ENCODE measurements around the gene ARL14EPL. TPM values are rescaled to one million over a fixed set of nuclear protein-coding genes. Genes with fewer than 3 reads are reported as not detected.
"Not testable (repeated sequence)": the region's sequence is repeated elsewhere in the genome, so short reads cannot be mapped to it uniquely, and the experiment has no call there.

The ARL14EPL gene
- total and polyA plus RNA-seq, 2 donors (not counting 3 experiments of a cell fraction or from before 2014, with no cell fraction given) = 0.10 to 0.58 TPM

GRCh38 chr5:116084871-116085715 lies 52.8 kb downstream of the ARL14EPL start, which contains the start of gene COMMD10:
Gene COMMD10 (plus strand): TSS chr5:116085025.
- Histone ChIP-seq H2AFZ (ENCODE audit: low read depth, low read length) (peak within 1 kb of the TSS; percentile 65), H3K4me2 (ENCODE audit: insufficient read depth, low read length) (peak within 1 kb of the TSS; percentile 94), H3K79me2 (ENCODE audit: control insufficient read depth, insufficient read depth, low read length) (peaks cover 27% of the 10 kb centered on the region), H4K20me1 (replicated peaks; ENCODE audit: control insufficient read depth, extremely low read depth, insufficient read depth, low read length) (no peaks in the 10 kb centered on the region), H3K27me3 (ENCODE audit: control insufficient read depth in 2 of 2, insufficient read depth in 2 of 2, low read length in 2 of 2) (no peaks in the 10 kb centered on the region), H3K9ac (replicated peaks; ENCODE audit: extremely low read depth, insufficient read depth, low read length) (peak within 1 kb of the TSS; percentile 52), H3K27ac (ENCODE audit: insufficient read depth, low read depth, low read length) (peak within 1 kb of the TSS; percentile 66), H3K9me3 (replicated peaks; ENCODE audit: control insufficient read depth, insufficient read depth, low read length) (no peaks in the 10 kb centered on the region), H3K4me3 (replicated peaks in 1 of 3; ENCODE audit: insufficient read depth in 1 of 3, low read depth in 1 of 3, low read length in 3 of 3) (peak within 1 kb of the TSS; percentile 65 to 90 (median 82)), H3K36me3 (ENCODE audit: control insufficient read depth in 2 of 2, extremely low read depth in 1 of 2, insufficient read depth in 2 of 2, low read length in 2 of 2) (no peaks in the 10 kb centered on the region), H3K4me1 (ENCODE audit: control insufficient read depth, extremely low read depth, insufficient read depth, low read length) (peaks cover 11% of the 10 kb centered on the region), H3K9me1 (replicated peaks; ENCODE audit: control insufficient read depth, extremely low read depth, insufficient read depth, low read length) (no peaks in the 10 kb centered on the region)
- peak; percentile 74 for FAIRE-seq
- BruUV-seq (replicated peaks) = no TSS peak
- ChIA-PET CTCF (interaction anchor here (0.8 to 1.5 kb wide), 3 partner anchors 15 to 187 kb away, joined by 3 to 4 read pairs (median 3); no protein-coding TSS in a partner anchor), POLR2A (interaction anchor here (1.6 kb wide), 1 partner anchor 243 kb away, joined by 3 read pairs; no protein-coding TSS in a partner anchor)
- TF ChIP-seq FOS (IDR thresholded peaks at IDR 0.05; ENCODE audit: borderline replicate concordance, insufficient read depth, low read length) = no peak
- TF ChIP-seq JUN (IDR thresholded peaks at IDR 0.05; ENCODE audit: borderline replicate concordance, insufficient read depth, insufficient read length, low read depth) = no peak
- TF ChIP-seq MAX (IDR thresholded peaks at IDR 0.05; ENCODE audit: insufficient read depth, insufficient read length) = peak; percentile 36
- TF ChIP-seq POLR2AphosphoS5 (IDR thresholded peaks at IDR 0.05; ENCODE audit: insufficient read depth, low read depth, low read length) = peak; percentile 71
- TF ChIP-seq MYC (IDR thresholded peaks at IDR 0.05; ENCODE audit: low read depth, low read length) = peak; percentile 65
- TF ChIP-seq POLR2A (IDR thresholded peaks at IDR 0.05; ENCODE audit: low read depth, low read length) = peak; percentile 74
- intact Hi-C loops (cut with micrococcal nuclease) (no loop called here), dilution Hi-C loops (cut with MboI; ENCODE audit: extremely low pct_ligation_motif_present, low sequenced_read_pairs) (no loop called here)
- DNase-seq (ENCODE audit: low read depth, low spot score) = peak; percentile 77

- H3K36me3 ChIP-seq (ENCODE audit: control insufficient read depth in 2 of 2, extremely low read depth in 1 of 2, insufficient read depth in 2 of 2, low read length in 2 of 2); H3K9ac ChIP-seq (replicated peaks; ENCODE audit: extremely low read depth, insufficient read depth, low read length); intact Hi-C loops (cut with micrococcal nuclease); H3K27ac ChIP-seq (ENCODE audit: insufficient read depth, low read depth, low read length); FAIRE-seq; H3K9me1 ChIP-seq (replicated peaks; ENCODE audit: control insufficient read depth, extremely low read depth, insufficient read depth, low read length); BruUV-seq (replicated peaks); DNase-seq (ENCODE audit: low read depth, low spot score); H3K9me3 ChIP-seq (replicated peaks; ENCODE audit: control insufficient read depth, insufficient read depth, low read length); dilution Hi-C loops (cut with MboI; ENCODE audit: extremely low pct_ligation_motif_present, low sequenced_read_pairs); H3K27me3 ChIP-seq (ENCODE audit: control insufficient read depth in 2 of 2, insufficient read depth in 2 of 2, low read length in 2 of 2); POLR2A ChIA-PET; H2AFZ ChIP-seq (ENCODE audit: low read depth, low read length); H4K20me1 ChIP-seq (replicated peaks; ENCODE audit: control insufficient read depth, extremely low read depth, insufficient read depth, low read length): not testable (repeated sequence)
- peaks cover 11% of the 10 kb centered on the region for H3K4me1 ChIP-seq (ENCODE audit: control insufficient read depth, extremely low read depth, insufficient read depth, low read length)
- CTCF ChIA-PET = interaction anchor here (1.5 kb wide), 1 partner anchor 18 kb away, joined by 4 read pairs; no protein-coding TSS in a partner anchor
- peak overlapping the region in 1 of 3 experiments; percentile 82 for H3K4me3 ChIP-seq (replicated peaks in 1 of 3; ENCODE audit: insufficient read depth in 1 of 3, low read depth in 1 of 3, low read length in 3 of 3)
- H3K79me2 ChIP-seq (ENCODE audit: control insufficient read depth, insufficient read depth, low read length) = peaks cover 27% of the 10 kb centered on the region
- H3K4me2 ChIP-seq (ENCODE audit: insufficient read depth, low read length) = peak overlapping the region; percentile 94
These were observed 54.0 kb downstream of the ARL14EPL start for GRCh38 chr5:116086309-116086708.
